Epithelial cell of esophagus (primary cell): ENCODE results near the gene ADGRL2.

ENCODE experiments used
- DNase-seq: peaks from one replicate; pipeline ENCODE4 v3.0.0; 2010; ENCODE audit warnings: low read depth
- H3K4me3 ChIP-seq: 2 replicates; pipeline ENCODE4 v1.5.1; 2011; ENCODE audit warnings: mild to moderate bottlenecking, low read length, control low read depth
- TF ChIP-seq, protein P1 (sequence below): IDR thresholded peaks from 2 replicates; pipeline ENCODE4 v1.5.1; 2011; ENCODE audit warnings: low read depth, mild to moderate bottlenecking, low read length, control low read depth, inconsistent platforms; ENCODE audit not compliant: insufficient read depth; ENCODE audit errors: missing control alignments

The ADGRL2 gene

GRCh38 chr1:81760477-81761097 is 40.1 kb upstream of the ADGRL2 start:
- no peak overlapping the region for H3K4me3 ChIP-seq
- TF ChIP-seq, protein P1, sequence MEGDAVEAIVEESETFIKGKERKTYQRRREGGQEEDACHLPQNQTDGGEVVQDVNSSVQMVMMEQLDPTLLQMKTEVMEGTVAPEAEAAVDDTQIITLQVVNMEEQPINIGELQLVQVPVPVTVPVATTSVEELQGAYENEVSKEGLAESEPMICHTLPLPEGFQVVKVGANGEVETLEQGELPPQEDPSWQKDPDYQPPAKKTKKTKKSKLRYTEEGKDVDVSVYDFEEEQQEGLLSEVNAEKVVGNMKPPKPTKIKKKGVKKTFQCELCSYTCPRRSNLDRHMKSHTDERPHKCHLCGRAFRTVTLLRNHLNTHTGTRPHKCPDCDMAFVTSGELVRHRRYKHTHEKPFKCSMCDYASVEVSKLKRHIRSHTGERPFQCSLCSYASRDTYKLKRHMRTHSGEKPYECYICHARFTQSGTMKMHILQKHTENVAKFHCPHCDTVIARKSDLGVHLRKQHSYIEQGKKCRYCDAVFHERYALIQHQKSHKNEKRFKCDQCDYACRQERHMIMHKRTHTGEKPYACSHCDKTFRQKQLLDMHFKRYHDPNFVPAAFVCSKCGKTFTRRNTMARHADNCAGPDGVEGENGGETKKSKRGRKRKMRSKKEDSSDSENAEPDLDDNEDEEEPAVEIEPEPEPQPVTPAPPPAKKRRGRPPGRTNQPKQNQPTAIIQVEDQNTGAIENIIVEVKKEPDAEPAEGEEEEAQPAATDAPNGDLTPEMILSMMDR = peak; percentile 45
- peak; percentile 27 for DNase-seq

DNA sequence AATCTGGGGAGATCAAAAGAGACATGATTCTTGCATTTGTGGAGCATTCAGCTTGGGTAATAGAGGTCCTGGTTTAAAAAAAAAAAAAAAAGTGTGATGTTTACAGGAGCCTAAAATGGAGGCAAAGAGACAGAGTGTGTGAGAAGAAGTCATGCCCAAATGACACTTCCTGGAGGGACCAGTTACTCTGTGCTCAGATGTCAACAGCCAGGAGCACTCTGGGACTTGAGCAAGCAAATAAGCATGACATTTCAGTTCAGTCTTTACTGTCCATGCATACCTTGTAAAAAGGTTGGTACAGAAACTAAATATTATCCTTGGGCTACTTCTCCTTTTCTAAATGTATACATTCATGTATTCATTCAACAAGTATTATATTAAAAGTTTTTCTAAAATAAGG is 25.2 kb upstream of the ADGRL2 start:
- no peak for DNase-seq
- TF ChIP-seq, protein P1 = no peak

DNA sequence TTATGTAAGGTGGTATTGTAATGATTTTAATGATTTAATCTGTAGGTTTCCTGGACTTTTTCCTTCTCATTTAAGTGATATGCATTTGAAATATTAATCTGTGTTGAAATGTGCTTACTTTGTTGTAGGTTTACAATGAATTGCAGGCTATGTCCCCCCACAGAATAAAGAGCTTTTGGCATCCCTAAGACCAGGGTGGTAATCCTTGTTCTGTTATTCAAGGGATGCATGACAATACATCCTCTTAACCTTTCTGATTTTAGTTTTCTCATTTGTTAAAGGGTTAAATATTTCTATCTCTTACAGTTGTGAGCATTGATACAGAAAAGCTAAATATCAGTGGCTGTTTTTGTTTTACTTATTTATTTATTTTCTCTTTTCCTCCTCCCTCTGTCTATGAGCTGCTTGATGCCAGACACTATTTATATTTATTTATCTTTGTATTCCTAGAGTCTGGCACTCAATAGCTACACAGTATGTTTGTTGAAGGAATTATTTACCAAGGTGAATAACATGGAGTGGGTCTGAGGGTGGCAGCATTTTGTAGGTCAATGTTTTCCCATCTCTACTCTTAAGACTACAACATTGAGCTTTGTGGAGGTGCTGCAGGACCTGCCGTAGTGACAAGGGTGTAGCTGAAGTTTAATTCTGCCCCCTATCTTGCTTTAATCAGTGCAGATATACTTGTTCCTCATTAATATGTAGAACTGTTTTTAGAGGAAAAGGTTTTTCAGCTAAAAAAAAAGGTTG is 19.9 kb upstream of the ADGRL2 start:
- H3K4me3 ChIP-seq = no peak overlapping the region
- TF ChIP-seq, protein P1 = no peak
- no peak for DNase-seq

More for the DNA sequence above, 25.2 kb upstream of the ADGRL2 start:
- no peak overlapping the region for H3K4me3 ChIP-seq

DNA sequence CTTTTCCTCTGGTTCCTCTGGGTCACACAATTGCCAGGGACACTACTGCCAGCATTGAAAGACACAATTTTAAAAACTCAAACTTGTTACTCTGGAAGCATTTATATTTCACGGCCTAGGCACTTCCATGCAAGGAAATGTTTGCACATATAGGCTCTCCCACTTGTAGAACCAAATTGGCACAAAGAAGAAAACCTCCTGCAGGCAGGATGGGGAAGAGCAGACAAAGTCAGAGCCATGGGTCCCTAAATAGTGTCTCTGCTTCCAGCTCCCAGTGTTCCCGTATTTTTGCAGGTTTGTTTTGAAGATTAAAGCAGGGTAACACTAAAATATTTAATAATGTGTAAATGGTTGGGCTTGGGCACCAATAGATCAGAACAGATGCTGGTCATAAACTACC is 19.0 kb upstream of the ADGRL2 start:
- DNase-seq = no peak
- TF ChIP-seq, protein P1 = peak; percentile 30
- H3K4me3 ChIP-seq = no peak overlapping the region

- no peak overlapping the region for H3K4me3 ChIP-seq
- no peak for DNase-seq
- TF ChIP-seq, protein P1 = no peak
Observed at GRCh38 chr1:81792184-81792583, 8.6 kb upstream of the ADGRL2 start.

- H3K4me3 ChIP-seq = no peak overlapping the region
- TF ChIP-seq, protein P1 = no peak
- DNase-seq = no peak
Observed at GRCh38 chr1:81797701-81798100, 3.0 kb upstream of the ADGRL2 start.
